Measurements from ENCODE around the gene ECE1. TPM values are rescaled to one million over a fixed set of nuclear protein-coding genes. Genes with fewer than 3 reads are reported as not detected.

The ECE1 gene
- total and polyA plus RNA-seq, 2 of the 4 experiments (the other 2 are of a cell fraction), result 61.8 to 124 TPM

DNA sequence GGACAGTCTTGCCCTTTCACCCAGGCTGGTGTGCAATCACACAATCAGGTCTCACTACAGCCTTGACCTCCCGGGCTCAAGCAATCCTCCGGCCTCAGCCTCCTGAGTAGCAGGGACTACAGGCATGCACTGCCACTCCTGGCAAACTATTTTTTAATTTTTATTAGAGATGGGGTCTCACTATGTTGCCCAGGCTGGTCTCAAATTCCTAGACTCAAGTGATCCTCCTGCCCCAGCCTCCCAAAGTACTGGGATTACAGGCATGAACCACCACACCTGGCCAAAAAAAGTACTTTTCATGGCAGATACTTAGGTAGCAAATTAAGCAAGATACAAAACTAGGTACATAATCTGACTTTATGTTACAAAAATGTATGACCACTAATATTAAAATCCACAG, 121.8 kb downstream of the ECE1 start:
- H3K23ac ChIP-seq (ENCODE audit: low read depth, low read length), result no peak overlapping the region
- no peak overlapping the region for H2AK9ac ChIP-seq (replicated peaks; ENCODE audit: low read depth, low read length, poor library complexity)
- no peak overlapping the region for H2BK20ac ChIP-seq (ENCODE audit: low read depth, low read length)
- no peak overlapping the region for H4K8ac ChIP-seq (ENCODE audit: low read depth in 2 of 2, low read length in 2 of 2)
- BruUV-seq (replicated peaks), result no TSS peak
- dilution Hi-C loops (cut with HindIII; ENCODE audit: low sequenced_read_pairs, unreplicated experiment), result no loop called here
- H3K9ac ChIP-seq (ENCODE audit: low read depth, low read length), result no peak overlapping the region
- DNase-seq (no peak), ATAC-seq (ENCODE audit: low read depth) (no peak)
- no peak overlapping the region for H3K14ac ChIP-seq (replicated peaks; ENCODE audit: low read depth, low read length)
- ChIA-PET CTCF (no interaction called here), POLR2A (ENCODE audit: unreplicated experiment) (no interaction called here)
- H3K56ac ChIP-seq (ENCODE audit: extremely low read depth, insufficient read depth, low read length), result no peak overlapping the region
- peaks cover 49% of the 10 kb centered on the region for H4K20me1 ChIP-seq (ENCODE audit: insufficient read depth, low read length)
- peaks cover 16 to 76% of the 10 kb centered on the region in 2 experiments for H3K79me1 ChIP-seq (ENCODE audit: low read depth in 1 of 2, low read length in 2 of 2)
- no peak overlapping the region for H3K18ac ChIP-seq (ENCODE audit: low read depth, low read length)
- WGBS, 2 experiments (ENCODE audit: extremely low coverage in 2 of 2, insufficient read length in 1 of 2), result 100% methylated on average over 1 of the region's 2 CpGs; no CpG with 5 or more reads in 1 of the 2 experiments
- no peaks in the 10 kb centered on the region for H3K9me3 ChIP-seq (ENCODE audit: control insufficient read depth, insufficient read depth, low read length)
- no peak overlapping the region for H2AFZ ChIP-seq (replicated peaks; ENCODE audit: low read length, poor library complexity)
- no peak overlapping the region for H3K27ac ChIP-seq (ENCODE audit: insufficient read depth, low read length)
- H3K9me1 ChIP-seq (ENCODE audit: insufficient read depth, low read length), result peaks cover 2% of the 10 kb centered on the region
- H3K4ac ChIP-seq (ENCODE audit: low read depth, low read length), result no peak overlapping the region
- in situ Hi-C loops (cut with MboI; ENCODE audit: low sequenced_read_pairs), result no loop called here
- H2BK5ac ChIP-seq (ENCODE audit: low read depth, low read length, poor library complexity, severe bottlenecking), result no peak overlapping the region
- no peaks in the 10 kb centered on the region for H3K27me3 ChIP-seq (ENCODE audit: control insufficient read depth, insufficient read depth, low read length)
- H2BK15ac ChIP-seq (ENCODE audit: low read depth, low read length), result no peak overlapping the region
- TF ChIP-seq POLR2A (IDR thresholded peaks at IDR 0.05; ENCODE audit: low read depth, low read length), result no peak
- TF ChIP-seq CHD1 (IDR thresholded peaks at IDR 0.05; ENCODE audit: low read depth, low read length), result no peak
- TF ChIP-seq CTCF (conservative IDR thresholded peaks at IDR 0.05; ENCODE audit: low read depth, low read length), result no peak
- no peak for TF ChIP-seq USF2 (IDR thresholded peaks at IDR 0.05; ENCODE audit: low read depth, low read length)
- TF ChIP-seq ELK1 (IDR thresholded peaks at IDR 0.05; ENCODE audit: borderline replicate concordance, low read depth, low read length), result no peak
- no peak for TF ChIP-seq NFE2L2 (IDR thresholded peaks at IDR 0.05; ENCODE audit: low read depth, low read length)
- TF ChIP-seq RAD21 (IDR thresholded peaks at IDR 0.05; ENCODE audit: low read length), result no peak
- H3K4me2 ChIP-seq (ENCODE audit: low read depth, low read length), result no peak overlapping the region
- H2AK5ac ChIP-seq (ENCODE audit: low read depth, low read length), result no peak overlapping the region
- H4K91ac ChIP-seq (ENCODE audit: insufficient read depth, low read depth, low read length), result no peak overlapping the region
- H3K4me1 ChIP-seq (ENCODE audit: control insufficient read depth, insufficient read depth, low read length), result peaks cover 10% of the 10 kb centered on the region
- no peak overlapping the region for H3K4me3 ChIP-seq (ENCODE audit: insufficient read depth, low read depth, low read length)
- H4K5ac ChIP-seq (ENCODE audit: low read depth, low read length), result no peak overlapping the region
- intact Hi-C loops (cut with micrococcal nuclease), result no loop called here
- H3K36me3 ChIP-seq (ENCODE audit: control insufficient read depth, insufficient read depth, low read length), result peaks cover 26% of the 10 kb centered on the region
- H2BK120ac ChIP-seq (ENCODE audit: low read depth, low read length), result no peak overlapping the region

Measured in IMR-90 (cell line).